LHCN-M2 (cell line): Measurements from ENCODE around the gene RNASE7. TPM values are rescaled to one million over a fixed set of nuclear protein-coding genes. Genes with fewer than 3 reads are reported as not detected.
"Not testable (repeated sequence)": the region's sequence is repeated elsewhere in the genome, so short reads cannot be mapped to it uniquely, and the experiment has no call there.

Experiments
- DNase-seq: peaks from one replicate; pipeline ENCODE4 v3.0.0-alpha.2; 2012; ENCODE audit warnings: low read depth
- polyA plus RNA-seq: library from polyadenylated mRNA; unstranded; fragments of >200 nt; gene quantifications from one replicate; pipeline ENCODE4 v1.2.1, GENCODE V29; 2012; ENCODE audit warnings: missing spikeins
- total RNA-seq: library from RNA; depleted of rRNA; stranded (reverse); fragments of >200 nt; gene quantifications from 2 replicates; pipeline ENCODE4 v1.2.3, GENCODE V29; 2014; rRNA removed

Gene RNASE7, protein sequence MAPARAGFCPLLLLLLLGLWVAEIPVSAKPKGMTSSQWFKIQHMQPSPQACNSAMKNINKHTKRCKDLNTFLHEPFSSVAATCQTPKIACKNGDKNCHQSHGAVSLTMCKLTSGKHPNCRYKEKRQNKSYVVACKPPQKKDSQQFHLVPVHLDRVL
- total RNA-seq, result not detected in 2 replicates
- not detected for polyA plus RNA-seq

DNA sequence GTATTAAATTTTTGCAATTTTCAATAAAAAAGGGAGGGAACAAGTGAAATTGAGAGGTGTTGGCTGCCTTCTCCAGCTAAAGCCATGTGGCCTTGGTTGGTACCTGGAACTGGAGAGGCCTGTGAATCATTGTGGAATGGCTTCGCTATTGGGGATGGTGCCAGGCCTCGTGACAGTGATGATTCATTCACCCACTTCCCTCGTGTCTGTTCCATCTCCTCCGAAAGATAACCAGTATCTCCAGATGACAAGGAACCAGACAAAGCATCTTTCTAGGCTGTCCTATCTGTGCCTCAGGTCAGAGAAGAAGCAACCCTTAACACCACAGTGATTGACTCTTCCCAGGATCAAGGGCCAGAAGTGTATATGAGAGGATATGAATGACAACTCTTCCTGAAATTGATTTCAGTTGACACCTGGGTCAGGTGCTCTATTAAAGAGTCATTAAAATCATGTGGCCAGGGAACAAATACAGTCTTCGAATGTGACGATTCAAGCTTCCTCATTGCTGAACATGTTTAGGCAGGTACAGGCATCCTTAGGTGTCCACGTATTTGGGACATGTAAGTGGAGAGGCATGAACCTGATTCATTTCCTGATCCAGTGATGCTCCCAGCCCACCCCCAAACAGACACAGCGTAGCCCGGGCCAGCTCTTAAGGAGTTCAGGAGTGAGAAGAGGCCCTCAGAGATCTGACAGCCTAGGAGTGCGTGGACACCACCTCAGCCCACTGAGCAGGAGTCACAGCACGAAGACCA, at the start of gene RNASE7:
Gene RNASE7, plus strand, starts transcription at position 687 of the 758 bp plus-strand sequence. CDS start 631 bp downstream, outside the sequence.
- DNase-seq, result peak; percentile 74

DNA sequence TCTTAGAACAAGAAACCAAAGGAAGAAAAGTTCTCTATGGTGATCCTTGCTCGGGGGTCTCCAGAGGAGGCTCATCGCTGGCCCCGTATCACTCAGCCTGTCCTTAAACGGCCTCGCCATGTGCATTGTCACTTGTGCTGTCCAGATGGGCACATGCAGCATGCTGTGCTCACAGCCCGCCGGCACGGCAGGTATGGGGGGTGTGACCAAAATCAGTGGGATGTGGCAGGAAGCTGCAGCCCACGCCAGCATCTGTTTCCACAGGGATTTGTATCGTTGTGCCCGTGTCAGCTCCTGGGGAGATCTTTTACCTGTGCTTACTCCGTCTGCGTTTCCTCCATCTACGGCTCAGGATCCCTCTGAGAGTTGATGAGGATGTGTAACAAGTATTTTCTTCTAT, 45.6 kb upstream of the RNASE7 start:
- DNase-seq, result no peak

- DNase-seq, result no peak
Observed at GRCh38 chr14:20997115-20997514, 45.0 kb upstream of the RNASE7 start.

DNA sequence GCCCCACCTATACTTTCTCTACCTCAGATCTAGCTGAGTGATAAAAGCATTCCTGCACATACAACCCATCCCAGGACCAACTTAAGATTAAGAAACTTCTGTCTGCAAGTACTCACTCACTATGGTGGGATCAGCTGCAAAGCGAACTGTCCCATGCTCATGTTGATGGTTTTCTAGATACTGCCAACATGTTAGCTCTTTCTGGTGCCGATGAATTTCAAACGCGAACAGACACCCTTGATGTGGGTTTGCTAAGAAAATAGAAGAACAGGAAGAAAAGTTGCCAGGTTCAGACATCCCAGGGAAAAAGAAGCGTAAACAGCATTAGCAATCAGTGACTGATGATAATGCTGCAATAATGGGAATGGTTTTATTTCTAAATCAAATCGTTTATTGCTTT, 44.6 kb upstream of the RNASE7 start:
- DNase-seq, result no peak

- DNase-seq, result no peak
Observed at GRCh38 chr14:20998139-20998538, 44.0 kb upstream of the RNASE7 start.

DNA sequence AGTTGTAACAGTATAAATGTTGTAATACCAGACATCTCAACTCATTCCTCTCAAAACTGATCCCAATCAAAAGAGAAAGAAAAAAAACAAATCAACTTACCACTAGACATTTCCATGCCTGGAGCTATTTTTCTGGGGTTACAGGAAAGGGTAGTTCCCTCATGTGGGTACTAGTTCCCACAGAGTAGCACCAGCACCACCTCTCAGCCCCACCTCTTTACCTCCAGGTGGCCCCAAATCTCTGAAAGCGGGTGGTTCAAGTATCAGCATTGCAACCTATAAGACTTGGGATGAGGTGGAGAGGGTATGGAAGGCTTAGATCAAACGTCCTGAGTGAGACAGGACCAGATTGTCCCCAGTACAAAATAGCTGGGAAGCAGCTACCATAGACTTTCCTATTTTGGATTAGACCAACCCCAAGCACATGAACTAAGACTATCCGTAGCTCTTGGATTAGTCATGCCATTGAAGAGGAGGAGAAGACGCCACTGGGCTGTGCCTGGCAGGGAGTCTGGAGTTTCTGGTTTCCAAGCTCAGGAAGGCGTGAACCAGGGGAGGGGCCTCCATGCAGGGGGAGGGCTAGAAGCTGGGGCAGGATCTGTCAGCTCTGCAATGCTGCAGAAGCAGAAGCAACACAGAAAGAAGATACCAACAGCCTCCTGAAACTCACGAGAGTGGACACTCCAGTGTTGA, 43.3 kb upstream of the RNASE7 start, which contains the start of gene SLC39A2:
Gene SLC39A2, plus strand, starts transcription at position 620 of the 693 bp plus-strand sequence. CDS start 154 bp downstream, outside the sequence.
- DNase-seq, result peak; percentile 53

DNA sequence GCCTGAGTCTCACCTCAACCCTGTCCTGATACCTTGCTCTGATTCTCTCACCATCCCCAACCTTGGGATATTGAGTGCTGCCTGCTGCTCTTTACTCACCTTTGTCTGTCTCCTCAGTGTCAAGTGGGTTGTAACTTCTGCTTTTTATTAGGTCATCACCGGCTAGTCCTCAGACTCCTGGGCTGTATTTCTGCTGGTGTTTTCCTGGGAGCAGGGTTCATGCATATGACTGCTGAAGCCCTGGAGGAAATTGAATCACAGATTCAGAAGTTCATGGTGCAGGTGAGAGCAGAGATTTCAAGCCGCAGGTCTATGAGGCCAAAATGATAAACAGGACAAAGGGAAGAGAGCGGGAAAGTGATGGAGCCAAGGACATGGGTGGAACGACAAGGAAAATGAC, 42.6 kb upstream of the RNASE7 start:
- DNase-seq, result no peak

DNA sequence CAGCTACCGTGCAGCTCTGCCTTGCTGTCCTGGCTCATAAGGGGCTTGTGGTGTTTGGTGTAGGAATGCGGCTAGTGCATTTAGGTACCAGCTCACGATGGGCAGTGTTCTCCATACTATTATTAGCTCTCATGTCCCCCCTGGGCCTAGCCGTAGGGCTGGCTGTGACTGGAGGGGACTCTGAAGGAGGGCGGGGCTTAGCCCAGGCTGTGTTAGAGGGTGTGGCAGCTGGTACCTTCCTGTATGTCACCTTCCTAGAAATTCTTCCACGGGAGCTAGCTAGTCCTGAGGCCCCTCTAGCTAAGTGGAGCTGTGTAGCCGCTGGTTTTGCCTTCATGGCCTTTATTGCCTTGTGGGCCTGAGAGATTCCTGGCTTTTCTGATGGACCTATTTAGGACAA, 40.9 kb upstream of the RNASE7 start:
- DNase-seq, result no peak

- DNase-seq, result no peak
Observed at GRCh38 chr14:21003788-21004346, 38.3 kb upstream of the RNASE7 start.

DNA sequence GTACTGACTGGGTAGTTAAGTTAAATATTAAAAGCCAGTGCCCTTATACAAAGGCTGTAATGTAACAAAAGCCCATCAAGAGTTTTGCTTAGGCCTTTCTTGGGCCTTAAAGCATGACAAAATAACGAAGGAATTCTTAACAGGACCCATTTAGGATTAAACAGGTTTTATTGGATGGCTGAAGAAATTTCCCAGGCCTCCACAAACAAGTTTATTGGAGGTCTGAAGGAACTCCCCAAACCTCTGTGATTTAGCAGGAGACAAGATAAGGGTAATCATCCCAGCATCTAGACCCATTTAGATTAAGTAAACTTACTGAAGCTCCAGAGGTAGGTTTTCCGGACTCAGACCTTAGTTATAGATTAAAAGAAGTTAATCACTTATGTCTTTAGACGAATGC, 32.4 kb upstream of the RNASE7 start:
- DNase-seq, result not testable (repeated sequence)

DNA sequence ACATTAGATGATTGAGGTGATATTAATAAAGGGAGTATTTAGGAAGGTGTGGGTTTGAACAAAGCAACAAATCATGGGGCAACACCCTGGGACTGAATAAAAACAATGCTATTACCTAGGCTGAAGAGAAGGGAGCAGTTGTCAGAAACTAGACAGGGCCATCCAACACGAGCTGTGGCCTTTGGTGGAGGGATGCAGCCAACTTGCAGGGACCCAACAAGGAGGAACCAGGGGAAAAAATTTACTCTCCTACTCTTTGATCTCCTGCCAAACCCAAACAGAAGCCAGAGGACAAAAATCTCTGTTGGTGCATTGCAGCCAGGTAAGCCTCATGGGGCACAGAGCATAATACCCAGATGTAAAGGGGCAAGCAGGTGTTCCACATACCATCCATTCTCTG, 31.0 kb upstream of the RNASE7 start:
- DNase-seq, result no peak

DNA sequence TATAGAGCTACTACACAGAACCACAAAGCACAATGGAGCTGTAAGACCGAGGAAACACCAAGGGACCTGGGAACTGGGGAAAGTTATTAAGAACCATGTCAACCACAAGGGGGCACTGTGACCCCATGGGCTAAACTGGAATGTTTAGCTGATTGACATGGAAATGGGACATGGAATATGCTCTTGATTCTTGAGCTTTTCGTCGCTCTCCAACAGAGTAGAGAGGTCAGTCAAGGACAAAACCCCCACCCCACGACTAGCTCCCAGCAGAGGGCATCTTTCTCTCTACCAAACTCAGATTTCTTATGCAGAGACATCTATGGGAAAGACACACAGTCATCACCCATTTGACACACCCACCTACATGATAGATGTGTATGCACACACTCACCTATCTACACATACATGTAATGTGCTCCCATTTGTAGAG, 27.4 kb upstream of the RNASE7 start:
- DNase-seq, result peak; percentile 84

DNA sequence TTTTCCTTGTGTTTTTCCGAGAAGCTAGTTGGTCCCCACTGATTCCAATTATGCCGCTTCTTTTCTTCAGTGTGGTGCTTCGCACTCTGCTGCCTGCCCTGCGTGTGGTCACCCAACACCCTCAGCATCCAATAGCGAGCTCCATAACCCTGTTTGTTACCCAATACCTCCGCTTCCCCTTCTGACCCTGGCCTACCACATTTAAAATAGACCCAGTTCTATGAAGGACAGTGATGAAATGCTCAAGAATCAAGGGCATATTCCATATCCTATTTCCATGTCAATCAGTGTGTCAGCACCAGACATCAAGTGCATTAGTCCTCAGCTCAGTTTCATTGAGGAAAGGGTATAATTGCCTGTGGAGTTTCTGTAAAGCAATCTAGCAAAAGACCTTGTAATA, 26.9 kb upstream of the RNASE7 start:
- DNase-seq, result no peak

DNA sequence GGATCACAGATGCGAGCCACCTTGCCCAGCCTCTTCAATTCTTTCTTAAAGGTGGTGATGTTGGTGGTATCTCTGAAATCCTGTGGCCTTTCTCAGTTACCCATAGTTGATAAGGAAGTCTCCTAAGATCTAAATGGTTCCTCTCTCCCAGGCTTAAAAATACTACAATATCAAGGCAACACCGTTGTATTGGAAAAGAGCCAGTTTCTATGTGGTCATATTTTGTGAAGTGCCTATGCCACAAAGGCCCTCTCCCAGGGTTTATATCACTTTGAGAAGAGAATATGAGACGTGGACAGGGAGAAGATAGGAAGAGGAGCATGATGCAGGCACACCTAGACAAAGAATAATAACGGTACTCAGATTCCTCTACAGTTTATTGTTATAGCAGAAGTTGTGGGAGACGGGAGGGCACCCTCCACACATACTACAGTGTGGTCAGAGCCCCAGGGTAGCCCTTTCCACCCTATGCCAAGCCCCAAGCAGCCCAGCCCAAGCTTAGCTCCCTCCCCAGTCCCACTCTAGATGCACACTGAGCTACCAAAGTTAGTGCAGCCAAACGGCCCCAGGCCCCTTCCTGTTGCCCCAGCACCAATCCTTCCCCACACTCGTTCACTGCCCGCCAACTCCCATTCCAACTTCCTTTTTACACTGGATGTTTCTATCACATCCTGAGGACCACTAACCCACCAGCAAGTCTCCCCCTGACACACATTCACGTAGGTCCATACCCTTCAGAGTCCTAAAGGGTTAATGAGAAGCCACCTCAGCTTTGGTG, 25.6 kb upstream of the RNASE7 start:
- no peak for DNase-seq

DNA sequence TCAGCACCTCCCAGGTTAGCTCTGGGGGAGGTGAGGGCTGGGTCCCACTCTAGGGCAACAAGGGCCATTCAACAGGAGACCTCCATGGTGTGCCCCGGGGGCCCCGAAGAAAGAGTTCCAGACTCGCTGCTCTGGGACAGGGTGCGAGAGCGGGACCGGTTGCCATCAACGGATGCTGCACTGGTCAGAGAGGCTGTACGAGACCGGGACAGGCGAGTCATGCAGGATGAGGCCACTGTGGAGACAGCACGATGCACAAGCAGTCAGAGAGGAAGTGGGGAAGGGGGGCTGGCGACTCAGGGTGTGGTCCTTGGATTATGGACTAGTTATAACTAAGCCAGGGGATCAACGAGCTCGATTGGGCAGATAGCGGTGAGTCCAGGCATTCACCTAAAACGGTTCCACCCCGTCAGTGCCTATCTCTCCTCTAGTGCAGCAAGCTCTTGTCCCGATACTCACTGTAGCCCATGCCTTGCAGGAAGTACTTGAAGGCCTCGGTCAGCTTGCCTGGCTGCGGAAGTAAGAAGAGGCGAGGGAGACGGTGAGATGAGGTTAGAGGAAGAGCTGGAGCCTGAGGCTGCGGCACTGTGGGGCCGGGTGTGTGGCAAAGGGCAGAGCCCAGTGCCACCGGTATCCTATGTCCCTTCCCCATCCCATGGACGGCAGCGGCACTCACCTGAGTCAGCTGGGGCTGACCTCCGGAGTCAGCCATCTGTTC, 24.5 kb upstream of the RNASE7 start:
- no peak for DNase-seq

DNA sequence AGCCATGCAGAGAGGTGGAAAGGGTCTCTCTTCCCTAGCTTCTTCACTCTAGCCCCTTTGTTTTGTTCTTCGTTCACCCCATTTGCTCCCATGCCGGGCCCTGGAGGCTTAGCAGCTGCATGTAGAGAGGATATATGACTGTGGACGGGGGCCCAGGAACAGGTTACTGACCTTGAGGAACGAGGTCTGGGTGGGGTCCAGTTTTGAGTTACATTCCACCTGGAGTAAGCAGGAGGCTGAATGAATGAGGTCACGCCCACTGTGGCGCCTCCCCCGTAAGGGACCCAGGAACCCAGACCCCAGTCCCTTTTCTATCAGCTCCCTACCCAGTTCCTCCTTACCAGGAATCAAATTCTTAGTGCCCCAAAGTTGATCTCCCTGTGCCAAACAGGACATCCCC, 23.9 kb upstream of the RNASE7 start:
- no peak for DNase-seq

GRCh38 chr14:21018781-21019180, 23.4 kb upstream of the RNASE7 start:
- DNase-seq, result no peak

DNA sequence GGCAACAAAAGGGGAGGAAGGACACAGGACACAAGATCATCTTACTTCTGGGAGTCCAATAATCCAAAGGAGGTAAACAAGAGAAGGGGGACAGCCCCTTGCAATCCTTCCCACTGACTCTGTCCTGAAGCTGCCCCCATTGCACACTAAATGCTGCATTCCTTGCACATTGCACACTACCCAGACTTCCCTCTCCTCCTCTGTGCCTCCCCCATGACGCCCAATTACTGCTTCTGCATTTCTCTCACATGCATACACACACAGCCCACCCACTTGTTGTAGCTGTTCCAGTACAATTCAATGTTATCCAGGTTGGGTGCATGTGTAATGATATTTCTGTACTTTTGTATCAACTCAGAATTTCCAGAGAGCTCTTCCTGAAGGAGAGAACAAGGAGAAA, 22.8 kb upstream of the RNASE7 start:
- no peak for DNase-seq

GRCh38 chr14:21020977-21021545, 21.1 kb upstream of the RNASE7 start:
- no peak for DNase-seq

GRCh38 chr14:21022686-21023085, 19.5 kb upstream of the RNASE7 start:
- DNase-seq, result no peak
